NCI-H1436 treated with DMSO at 0.1 percent for 48 hours (cell line): ENCODE results near the gene C11orf71.

ENCODE experiments used
- DNase-seq: peaks from one replicate; lab custom pipeline; 2025; lab: John Stamatoyannopoulos, UW

C11orf71 gene

DNA sequence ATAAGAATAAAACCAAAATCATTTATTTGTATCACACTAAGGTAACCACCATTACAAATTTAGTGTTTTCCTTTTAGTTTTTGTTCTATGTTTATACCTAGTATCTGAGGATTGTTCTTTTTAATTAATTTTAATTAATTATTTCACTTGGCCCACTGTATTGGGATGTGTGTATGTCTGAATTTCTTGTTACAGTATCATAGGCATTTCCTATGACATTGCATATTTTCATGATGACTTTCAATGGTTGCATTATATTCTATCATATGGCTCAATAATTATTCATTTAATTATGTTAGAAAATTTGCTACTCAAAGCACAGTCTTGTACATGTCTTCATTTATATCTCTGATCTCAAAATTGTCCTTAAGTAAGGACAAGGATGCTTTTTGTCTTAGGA is 41.0 kb downstream of the C11orf71 start:
- DNase-seq, result no peak

DNA sequence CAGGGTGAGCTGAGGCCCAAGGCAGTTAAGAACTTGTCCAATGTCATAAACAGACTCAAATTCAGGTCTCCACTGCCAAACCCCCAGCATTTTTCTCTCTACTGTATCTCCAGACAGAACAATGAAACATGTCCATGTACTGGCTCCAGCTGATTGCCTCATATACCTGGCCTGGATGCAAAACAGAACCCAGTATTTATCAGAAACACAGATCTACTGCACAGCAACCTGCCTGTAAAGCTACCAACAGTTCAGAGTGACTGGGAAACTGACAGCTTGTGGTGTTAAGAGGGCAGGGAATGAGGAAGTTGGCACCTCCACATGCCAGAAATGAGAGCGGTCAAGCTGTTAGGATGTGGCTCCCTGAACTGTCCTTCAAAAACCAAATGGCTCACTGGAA is 41.6 kb downstream of the C11orf71 start:
- DNase-seq, result no peak

DNA sequence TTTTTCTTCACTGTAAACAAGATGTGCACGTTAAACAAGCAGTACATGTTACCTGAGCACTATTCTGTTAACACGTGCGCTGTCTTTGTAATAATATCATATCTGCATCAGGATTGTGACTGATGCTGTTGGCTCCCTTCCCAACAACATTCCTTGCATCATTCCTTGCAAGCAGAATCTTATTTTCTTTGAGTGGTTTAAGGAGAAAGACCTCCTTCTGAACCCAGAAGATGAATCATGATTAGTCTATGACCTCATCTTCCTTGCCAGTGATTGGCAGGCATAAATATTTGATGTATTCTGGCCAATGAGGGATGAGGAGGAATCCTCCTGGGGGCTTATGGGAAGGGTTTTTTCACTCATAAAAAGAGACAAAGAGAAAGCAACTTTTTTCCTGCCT is 46.2 kb downstream of the C11orf71 start:
- DNase-seq, result no peak

DNA sequence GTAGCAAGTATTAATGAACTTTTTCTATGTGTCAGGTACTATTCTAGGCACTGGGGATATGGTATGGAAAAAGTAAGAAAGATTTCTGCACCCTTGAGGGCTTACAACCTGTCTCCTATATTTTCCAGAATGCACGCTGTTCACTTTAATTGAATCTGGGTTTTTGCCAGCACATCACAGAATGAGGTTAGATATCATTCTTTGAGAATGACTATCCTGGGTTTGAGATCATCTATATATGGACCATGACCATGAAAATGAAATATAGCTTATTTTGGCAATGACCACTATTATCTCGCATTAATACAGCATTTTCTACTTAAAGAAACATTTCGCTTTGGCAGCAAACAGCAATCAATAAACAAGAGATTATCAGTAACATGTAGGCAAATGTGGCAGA is 46.9 kb downstream of the C11orf71 start:
- DNase-seq, result no peak

DNA sequence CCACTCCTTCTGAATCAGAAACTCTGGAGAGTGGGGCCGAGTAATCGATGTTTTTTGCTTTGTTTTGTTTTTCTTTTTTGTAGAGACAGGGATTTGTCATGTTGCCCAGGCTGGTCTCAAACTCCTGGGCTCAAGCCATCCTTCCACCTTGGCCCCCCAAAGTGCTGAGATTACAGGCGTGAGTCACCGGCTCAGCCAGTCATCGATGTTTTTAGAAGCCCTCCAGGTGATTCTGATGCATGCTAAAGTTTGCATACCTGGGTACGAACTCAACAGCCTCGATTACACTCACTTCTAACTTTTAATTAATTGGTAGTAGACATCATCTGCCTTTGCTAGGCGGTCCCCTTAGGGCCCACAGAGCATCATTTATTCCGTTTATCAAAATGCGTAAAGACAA is 50.3 kb downstream of the C11orf71 start:
- no peak for DNase-seq
